Endothelial cell (in vitro differentiated cells): ENCODE data around the gene AMBP. TPM values are rescaled to one million over a fixed set of nuclear protein-coding genes. Genes with fewer than 3 reads are reported as not detected.

ENCODE experiments used
- DNase-seq: peaks from one replicate; pipeline ENCODE4 v3.0.0; 2021; ENCODE audit warnings: low spot score
- H3K27ac Mint-ChIP-seq: one replicate; pipeline ENCODE4 v1.8.0; 2021; ENCODE audit warnings: mixed read lengths, inconsistent platforms; ENCODE audit not compliant: unreplicated experiment
- H3K27me3 Mint-ChIP-seq: one replicate; pipeline ENCODE4 v1.8.0; 2021; ENCODE audit warnings: mild to moderate bottlenecking, moderate library complexity, mixed read lengths, inconsistent platforms; ENCODE audit not compliant: unreplicated experiment
- H3K36me3 Mint-ChIP-seq: one replicate; pipeline ENCODE4 v1.8.0; 2021; ENCODE audit warnings: mild to moderate bottlenecking, low read depth, mixed read lengths, inconsistent platforms; ENCODE audit not compliant: unreplicated experiment
- H3K4me1 Mint-ChIP-seq: one replicate; pipeline ENCODE4 v1.8.0; 2021; ENCODE audit warnings: mild to moderate bottlenecking, mixed read lengths, inconsistent platforms; ENCODE audit not compliant: unreplicated experiment
- H3K4me3 Mint-ChIP-seq: one replicate; pipeline ENCODE4 v1.8.0; 2021; ENCODE audit warnings: mild to moderate bottlenecking, mixed read lengths, inconsistent platforms; ENCODE audit not compliant: unreplicated experiment
- H3K9me3 Mint-ChIP-seq: one replicate; pipeline ENCODE4 v1.8.0; 2021; ENCODE audit warnings: mixed read lengths, inconsistent platforms; ENCODE audit not compliant: unreplicated experiment
- CTCF ChIP-seq: fragments of 200-600 bp; sonication (generic); IDR thresholded peaks from one replicate; pipeline ENCODE4 v1.5.0; 2021; ENCODE audit warnings: antibody characterized with exemption; ENCODE audit not compliant: unreplicated experiment
- total RNA-seq: library from RNA; stranded (reverse); fragmentation: NEBNext Ultra II Directional; extraction: Animal tissue kit (Norgen Biotek cat#: 25700); gene quantifications from one replicate; pipeline ENCODE4 v1.2.1, GENCODE V29; 2021; ENCODE audit not compliant: unreplicated experiment

AMBP gene
- total RNA-seq, 1 donor from 2014 or later = not detected

DNA sequence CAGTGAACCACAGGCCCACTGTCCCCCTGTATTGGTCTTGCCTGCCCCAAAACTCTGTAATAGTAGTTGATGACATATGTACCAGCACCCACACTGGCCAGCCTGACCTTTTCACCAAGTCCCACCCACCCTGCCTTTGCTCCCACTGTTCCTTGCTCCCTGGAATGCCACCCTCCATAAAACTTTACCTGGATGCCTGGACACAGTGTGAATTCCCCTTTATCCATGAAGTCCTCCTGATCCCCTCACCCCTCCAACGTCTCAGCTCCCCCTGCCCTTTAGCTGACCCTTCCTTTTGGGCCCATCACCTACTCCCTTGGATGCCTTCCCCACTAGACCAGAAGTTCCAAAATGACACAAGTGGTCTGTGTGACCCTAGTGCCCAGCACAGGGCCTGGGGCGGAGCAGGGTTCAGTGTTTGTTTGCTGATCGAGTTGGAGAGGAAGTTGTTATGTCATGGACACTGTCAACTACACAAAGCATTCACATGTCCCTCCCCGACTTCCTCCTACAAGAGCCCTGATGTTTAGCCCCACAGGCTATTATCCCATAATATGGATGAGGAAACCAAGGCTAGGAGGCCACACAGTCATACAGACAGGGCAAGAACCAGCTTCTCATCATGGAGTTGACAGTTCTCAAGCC, 16.1 kb downstream of the AMBP start:
- no peak for DNase-seq
- no peak for TF ChIP-seq CTCF
- no peaks in the 10 kb centered on the region for H3K9me3 Mint-ChIP-seq
- peak overlapping the region; percentile 13 for H3K27ac Mint-ChIP-seq
- peaks cover 6% of the 10 kb centered on the region for H3K27me3 Mint-ChIP-seq
- no peak overlapping the region for H3K4me3 Mint-ChIP-seq
- H3K36me3 Mint-ChIP-seq = peaks cover 1% of the 10 kb centered on the region
- peaks cover 5% of the 10 kb centered on the region for H3K4me1 Mint-ChIP-seq

DNA sequence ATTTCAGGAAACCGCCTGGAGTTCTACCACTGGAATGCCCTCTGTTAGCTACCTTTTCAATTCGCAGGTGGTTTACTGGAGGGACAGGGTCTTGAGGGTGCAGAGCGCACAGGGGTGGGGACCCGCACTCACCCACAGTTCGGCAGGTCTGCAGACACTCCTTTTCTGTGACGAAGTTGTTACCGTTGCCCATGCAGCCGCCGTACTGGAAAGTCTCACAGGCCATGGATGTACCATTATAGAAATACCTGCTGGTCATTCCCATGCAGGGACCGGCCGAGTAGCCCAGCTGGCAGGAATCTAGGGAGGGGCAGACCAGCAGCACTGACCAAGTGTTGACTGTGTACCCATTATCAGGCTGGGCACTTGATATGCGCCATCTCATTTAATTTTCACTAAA, 16.8 kb downstream of the AMBP start:
- no peak for TF ChIP-seq CTCF
- DNase-seq = no peak
- Mint-ChIP-seq H3K4me3 (no peak overlapping the region), H3K27me3 (peaks cover 6% of the 10 kb centered on the region), H3K9me3 (no peaks in the 10 kb centered on the region), H3K27ac (peak overlapping the region; percentile 13), H3K36me3 (peaks cover 4% of the 10 kb centered on the region), H3K4me1 (peaks cover 5% of the 10 kb centered on the region)

DNA sequence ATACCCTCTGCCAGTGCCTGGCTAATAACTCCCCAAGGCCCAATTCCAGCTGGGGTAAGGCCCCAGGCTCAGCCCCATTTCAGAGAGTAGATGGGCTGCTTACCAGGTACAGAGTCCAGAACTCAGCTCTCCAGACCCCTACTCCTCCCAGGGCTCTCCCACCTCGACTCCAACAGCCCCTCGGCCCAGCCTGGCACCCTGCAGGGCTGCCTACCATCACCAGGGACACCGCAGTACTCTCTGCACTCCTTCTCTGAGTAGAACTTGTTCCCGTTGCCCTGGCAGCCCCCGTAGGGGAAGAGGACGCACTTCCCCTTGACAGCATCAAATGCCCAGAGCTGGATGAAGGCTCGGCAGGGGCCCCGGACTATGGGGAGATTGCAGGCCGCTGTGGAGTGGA, 17.4 kb downstream of the AMBP start:
- H3K36me3 Mint-ChIP-seq = peaks cover 4% of the 10 kb centered on the region
- no peak overlapping the region for H3K27ac Mint-ChIP-seq
- no peak overlapping the region for H3K4me3 Mint-ChIP-seq
- H3K27me3 Mint-ChIP-seq = peaks cover 7% of the 10 kb centered on the region
- TF ChIP-seq CTCF = no peak
- no peak for DNase-seq
- no peaks in the 10 kb centered on the region for H3K9me3 Mint-ChIP-seq
- H3K4me1 Mint-ChIP-seq = peaks cover 5% of the 10 kb centered on the region

- TF ChIP-seq CTCF = no peak
- Mint-ChIP-seq H3K4me1 (peaks cover 5% of the 10 kb centered on the region), H3K36me3 (peaks cover 4% of the 10 kb centered on the region), H3K4me3 (no peak overlapping the region), H3K9me3 (no peaks in the 10 kb centered on the region), H3K27me3 (peaks cover 6% of the 10 kb centered on the region), H3K27ac (no peak overlapping the region)
- no peak for DNase-seq
Observed at GRCh38 chr9:114060070-114060469, 18.0 kb downstream of the AMBP start.

- H3K9me3 Mint-ChIP-seq = no peaks in the 10 kb centered on the region
- peaks cover 5% of the 10 kb centered on the region for H3K4me1 Mint-ChIP-seq
- no peak for DNase-seq
- H3K4me3 Mint-ChIP-seq = no peak overlapping the region
- H3K36me3 Mint-ChIP-seq = peaks cover 4% of the 10 kb centered on the region
- H3K27ac Mint-ChIP-seq = no peak overlapping the region
- H3K27me3 Mint-ChIP-seq = peaks cover 6% of the 10 kb centered on the region
- TF ChIP-seq CTCF = no peak
Observed at GRCh38 chr9:114059047-114059803, 18.9 kb downstream of the AMBP start.
